ENCODE data around the gene APBA3. TPM values are rescaled to one million over a fixed set of nuclear protein-coding genes. Genes with fewer than 3 reads are reported as not detected.

The APBA3 gene
- total RNA-seq, 1 donor from 2014 or later: 24.7 TPM

DNA sequence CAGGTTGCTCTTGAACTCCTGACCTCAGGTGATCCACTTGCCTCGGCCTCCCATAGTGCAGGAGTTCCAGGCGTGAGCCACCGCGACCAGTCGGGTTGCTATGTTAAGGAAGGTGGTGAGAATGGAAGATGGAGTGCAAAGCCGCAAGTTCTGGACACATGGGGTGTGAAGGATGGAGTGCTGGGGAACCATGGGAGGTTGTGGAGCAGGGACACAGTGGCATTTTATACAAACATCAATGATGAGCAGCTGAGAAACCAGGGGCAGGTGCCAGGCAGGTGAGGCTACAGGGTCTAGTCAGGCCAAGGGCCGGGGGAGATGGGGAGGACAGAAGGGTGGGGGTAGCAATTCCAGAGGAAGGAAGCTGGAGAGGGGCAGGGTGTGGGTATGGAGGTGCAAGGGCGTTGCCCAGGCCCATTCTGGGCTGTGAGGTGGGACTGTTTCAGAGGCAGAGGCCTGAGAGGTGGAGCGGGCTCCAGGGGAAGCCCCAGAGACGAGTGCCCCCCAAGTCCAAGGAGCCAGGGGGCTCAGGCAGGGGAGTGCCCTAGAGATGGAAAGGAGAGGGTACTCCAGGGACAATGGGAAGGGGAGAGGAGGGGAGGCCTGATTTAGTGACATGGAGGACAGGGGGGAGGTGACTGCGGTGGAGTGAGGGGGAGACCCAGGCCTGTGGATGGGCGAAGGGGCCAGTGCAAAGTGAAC lies 12.5 kb upstream of the APBA3 start:
- Mint-ChIP-seq H3K36me3 (ENCODE audit: unreplicated experiment) (peaks cover 2% of the 10 kb centered on the region), H3K9me3 (ENCODE audit: unreplicated experiment) (no peaks in the 10 kb centered on the region), H3K4me3 (ENCODE audit: unreplicated experiment) (no peak overlapping the region), H3K4me1 (ENCODE audit: unreplicated experiment) (no peaks in the 10 kb centered on the region), H3K27me3 (ENCODE audit: unreplicated experiment) (no peaks in the 10 kb centered on the region), H3K27ac (ENCODE audit: unreplicated experiment) (no peak overlapping the region)
- no peak for DNase-seq (ENCODE audit: extremely low spot score, unreplicated experiment)
- TF ChIP-seq, protein P1, sequence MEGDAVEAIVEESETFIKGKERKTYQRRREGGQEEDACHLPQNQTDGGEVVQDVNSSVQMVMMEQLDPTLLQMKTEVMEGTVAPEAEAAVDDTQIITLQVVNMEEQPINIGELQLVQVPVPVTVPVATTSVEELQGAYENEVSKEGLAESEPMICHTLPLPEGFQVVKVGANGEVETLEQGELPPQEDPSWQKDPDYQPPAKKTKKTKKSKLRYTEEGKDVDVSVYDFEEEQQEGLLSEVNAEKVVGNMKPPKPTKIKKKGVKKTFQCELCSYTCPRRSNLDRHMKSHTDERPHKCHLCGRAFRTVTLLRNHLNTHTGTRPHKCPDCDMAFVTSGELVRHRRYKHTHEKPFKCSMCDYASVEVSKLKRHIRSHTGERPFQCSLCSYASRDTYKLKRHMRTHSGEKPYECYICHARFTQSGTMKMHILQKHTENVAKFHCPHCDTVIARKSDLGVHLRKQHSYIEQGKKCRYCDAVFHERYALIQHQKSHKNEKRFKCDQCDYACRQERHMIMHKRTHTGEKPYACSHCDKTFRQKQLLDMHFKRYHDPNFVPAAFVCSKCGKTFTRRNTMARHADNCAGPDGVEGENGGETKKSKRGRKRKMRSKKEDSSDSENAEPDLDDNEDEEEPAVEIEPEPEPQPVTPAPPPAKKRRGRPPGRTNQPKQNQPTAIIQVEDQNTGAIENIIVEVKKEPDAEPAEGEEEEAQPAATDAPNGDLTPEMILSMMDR (IDR thresholded peaks at IDR 0.05): no peak

DNA sequence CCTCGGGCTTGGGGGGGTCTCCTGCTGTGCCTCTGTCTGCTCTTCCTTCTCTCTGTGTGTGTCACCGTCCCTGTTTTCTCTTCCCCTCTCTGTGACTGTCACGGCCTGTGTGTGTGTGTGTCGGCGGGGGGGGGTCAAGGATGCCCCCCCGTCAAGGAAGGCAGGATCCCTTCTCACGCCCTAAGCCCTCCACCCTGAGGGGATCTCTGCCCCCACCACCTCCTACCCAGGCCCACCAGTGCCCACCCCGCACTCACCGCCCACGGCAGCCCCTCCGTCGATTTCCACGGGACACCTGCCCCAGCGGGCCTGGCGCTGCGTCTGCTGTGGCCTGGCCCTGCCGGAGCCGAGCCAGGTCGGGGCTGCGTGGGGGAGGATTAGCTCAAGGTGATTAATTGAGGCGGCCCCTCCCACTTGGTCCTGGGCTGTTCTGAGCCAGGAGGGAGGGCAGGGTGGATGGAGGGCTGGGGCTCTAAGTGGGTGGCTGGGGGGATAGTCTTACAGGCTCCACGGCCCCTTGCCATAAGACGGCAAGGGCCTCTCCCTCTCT lies 10.5 kb upstream of the APBA3 start, which contains the start of gene RAX2:
Gene RAX2, minus strand, starts transcription at position 323 of the 550 bp plus-strand sequence. CDS start 486 bp downstream, outside the sequence.
- Mint-ChIP-seq H3K4me1 (ENCODE audit: unreplicated experiment) (no peaks in the 10 kb centered on the region), H3K27me3 (ENCODE audit: unreplicated experiment) (no peaks in the 10 kb centered on the region), H3K4me3 (ENCODE audit: unreplicated experiment) (no peak within 1 kb of the TSS), H3K27ac (ENCODE audit: unreplicated experiment) (no peak within 1 kb of the TSS), H3K9me3 (ENCODE audit: unreplicated experiment) (no peaks in the 10 kb centered on the region), H3K36me3 (ENCODE audit: unreplicated experiment) (peaks cover 3% of the 10 kb centered on the region)
- TF ChIP-seq, protein P1 (IDR thresholded peaks at IDR 0.05): no peak
- no peak for DNase-seq (ENCODE audit: extremely low spot score, unreplicated experiment)

DNA sequence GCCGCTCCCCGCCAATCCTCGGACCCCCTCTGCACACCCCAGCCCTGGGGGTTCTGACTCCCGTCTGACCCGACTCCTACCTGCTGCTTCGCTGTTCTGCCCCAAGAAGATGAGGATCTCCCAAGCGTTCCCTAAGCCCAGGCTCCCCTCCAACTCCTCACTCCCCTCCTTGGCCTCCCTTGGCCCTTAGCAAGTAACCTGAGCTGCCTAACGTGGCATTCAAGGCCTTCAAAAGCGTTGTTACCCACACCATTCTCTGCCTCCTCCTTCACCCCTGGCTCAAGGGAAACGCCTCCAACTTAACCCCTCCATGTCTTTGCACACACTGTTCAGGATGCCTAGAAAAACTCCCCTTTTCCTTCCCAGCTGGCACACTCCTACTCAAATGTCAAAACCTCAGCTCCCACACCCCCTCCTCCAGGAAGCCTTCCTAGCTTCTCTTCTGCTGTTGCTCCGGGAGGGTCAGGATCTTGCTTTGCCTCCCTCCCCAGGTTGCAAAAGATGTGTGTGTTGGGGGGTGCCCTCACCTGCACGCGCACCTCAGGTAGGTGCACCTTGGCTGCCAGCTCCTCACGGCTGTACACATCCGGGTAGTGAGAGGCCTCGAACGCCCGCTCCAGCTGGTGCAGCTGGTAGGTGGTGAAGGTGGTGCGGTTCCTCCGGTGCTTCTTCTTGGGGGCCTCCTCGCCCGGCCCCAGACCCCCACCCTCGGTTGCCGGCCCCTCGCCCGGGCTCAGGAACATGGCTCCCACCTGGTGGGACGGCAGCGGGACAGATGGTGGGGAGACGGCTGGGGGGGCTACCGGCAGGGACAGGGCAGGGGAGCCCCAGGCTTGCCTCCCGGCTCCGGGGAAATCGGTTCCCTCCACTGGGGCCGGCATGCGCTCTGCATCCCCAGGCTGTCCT lies 9.8 kb upstream of the APBA3 start:
- no peak for DNase-seq (ENCODE audit: extremely low spot score, unreplicated experiment)
- no peaks in the 10 kb centered on the region for H3K27me3 Mint-ChIP-seq (ENCODE audit: unreplicated experiment)
- TF ChIP-seq, protein P1 (IDR thresholded peaks at IDR 0.05): no peak
- no peaks in the 10 kb centered on the region for H3K4me1 Mint-ChIP-seq (ENCODE audit: unreplicated experiment)
- H3K9me3 Mint-ChIP-seq (ENCODE audit: unreplicated experiment): no peaks in the 10 kb centered on the region
- no peak overlapping the region for H3K4me3 Mint-ChIP-seq (ENCODE audit: unreplicated experiment)
- H3K36me3 Mint-ChIP-seq (ENCODE audit: unreplicated experiment): peaks cover 9% of the 10 kb centered on the region
- no peak overlapping the region for H3K27ac Mint-ChIP-seq (ENCODE audit: unreplicated experiment)

DNA sequence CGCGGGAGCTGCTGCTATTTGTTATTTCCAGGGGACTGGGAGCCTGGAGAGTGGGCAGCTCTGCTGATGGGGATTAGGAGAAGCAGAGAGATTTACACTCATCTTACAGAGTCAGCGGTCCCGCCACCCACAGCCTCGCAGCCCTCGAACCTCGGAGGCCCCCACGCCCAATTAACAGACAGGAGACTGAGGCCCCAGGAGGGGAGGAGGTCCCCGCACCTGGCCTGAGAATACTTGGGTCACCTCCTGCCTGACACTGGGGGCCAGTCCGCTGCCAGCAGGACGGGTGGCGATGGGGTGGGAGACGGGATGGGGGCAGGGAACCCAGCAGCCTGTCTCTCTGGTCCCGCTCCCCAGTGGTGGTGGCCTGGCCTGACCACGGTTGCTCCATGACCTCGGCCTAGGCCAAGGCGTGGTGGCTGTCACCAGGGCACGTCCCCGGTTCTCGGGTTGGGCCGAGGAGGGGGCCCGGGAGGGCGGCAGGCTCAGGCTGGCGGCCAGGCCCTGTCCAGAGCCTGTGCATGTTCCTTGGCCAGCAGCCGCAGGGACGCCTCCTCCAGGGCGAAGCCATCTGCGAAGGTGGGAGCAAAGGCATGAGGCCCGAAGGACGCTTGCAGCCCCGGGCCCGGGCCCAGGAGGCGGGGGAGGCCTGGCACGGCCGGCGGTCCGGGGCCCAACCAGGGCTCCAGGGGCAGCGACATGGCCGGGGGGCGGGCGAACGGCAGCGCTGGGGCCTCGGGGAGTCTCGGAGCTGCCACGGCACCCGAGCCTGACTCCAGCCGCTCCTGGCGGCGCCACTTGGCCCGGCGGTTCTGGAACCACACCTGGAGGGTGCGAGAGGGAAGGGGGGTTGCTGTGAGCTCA lies 8.9 kb upstream of the APBA3 start:
- H3K9me3 Mint-ChIP-seq (ENCODE audit: unreplicated experiment): no peaks in the 10 kb centered on the region
- no peak for DNase-seq (ENCODE audit: extremely low spot score, unreplicated experiment)
- H3K27me3 Mint-ChIP-seq (ENCODE audit: unreplicated experiment): no peaks in the 10 kb centered on the region
- peaks cover 10% of the 10 kb centered on the region for H3K36me3 Mint-ChIP-seq (ENCODE audit: unreplicated experiment)
- TF ChIP-seq, protein P1 (IDR thresholded peaks at IDR 0.05): no peak
- H3K4me3 Mint-ChIP-seq (ENCODE audit: unreplicated experiment): no peak overlapping the region
- H3K27ac Mint-ChIP-seq (ENCODE audit: unreplicated experiment): no peak overlapping the region
- no peaks in the 10 kb centered on the region for H3K4me1 Mint-ChIP-seq (ENCODE audit: unreplicated experiment)
